Endothelial cell of umbilical vein (primary cell): ENCODE measurements around the gene SDCBP2.

Source experiments
- EZH2 ChIP-seq: IDR thresholded peaks from 2 replicates; pipeline ENCODE4 v1.6.1; 2012; ENCODE audit warnings: borderline replicate concordance, low read depth, mild to moderate bottlenecking, moderate library complexity, low read length, inconsistent platforms; ENCODE audit not compliant: severe bottlenecking
- FOS ChIP-seq: IDR thresholded peaks from 2 replicates; pipeline ENCODE4 v1.6.1; 2011; ENCODE audit warnings: mild to moderate bottlenecking, low read length, moderate library complexity, borderline replicate concordance; ENCODE audit not compliant: insufficient read depth
- POLR2A ChIP-seq: IDR thresholded peaks from 2 replicates; pipeline ENCODE4 v1.6.1; 2012; ENCODE audit warnings: low read depth, mild to moderate bottlenecking, control low read depth, low read length
- POLR2AphosphoS5 ChIP-seq: IDR thresholded peaks from 2 replicates; pipeline ENCODE4 v1.6.1; 2012; ENCODE audit warnings: low read depth, mild to moderate bottlenecking, control low read depth, low read length, moderate library complexity; ENCODE audit not compliant: insufficient read depth
- TF ChIP-seq, protein P1 (sequence below), 2 donors: IDR thresholded peaks; 1 replicate in 1 of 2; 2 replicates in 1 of 2; pipeline ENCODE4 v1.5.1; 2011; ENCODE audit warnings: low read length in 2 of 2, mild to moderate bottlenecking in 2 of 2, moderate library complexity in 2 of 2, control low read depth in 1 of 2, inconsistent platforms in 1 of 2, low read depth in 1 of 2; ENCODE audit not compliant: insufficient read depth in 1 of 2; ENCODE audit errors: extremely low read depth in 1 of 2
- TF ChIP-seq, protein P2 (sequence below): IDR thresholded peaks from 2 replicates; pipeline ENCODE4 v1.6.1; 2011; ENCODE audit not compliant: insufficient read depth, insufficient read length

DNA sequence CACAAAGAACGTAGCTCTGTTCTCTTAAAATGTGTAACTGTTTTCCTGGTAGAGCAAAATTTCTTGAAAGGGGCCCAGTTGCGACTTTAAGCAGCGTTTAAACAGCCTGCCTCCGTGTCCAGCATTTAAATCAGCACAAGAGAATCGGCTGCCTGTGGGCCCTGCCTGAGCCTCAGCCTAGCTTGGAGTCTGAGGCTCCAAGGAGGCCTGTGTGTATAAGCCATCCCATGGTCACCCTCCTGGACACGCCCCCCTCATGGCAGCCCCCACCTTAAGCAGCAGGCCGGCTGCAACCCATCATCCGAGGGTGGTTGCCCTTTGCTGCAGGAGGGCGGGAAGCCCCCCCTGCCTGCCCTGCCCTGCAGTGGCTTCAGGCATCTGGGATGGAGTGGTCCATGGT is 18.9 kb downstream of the SDCBP2 start:
- TF ChIP-seq POLR2A (no peak), POLR2AphosphoS5 (no peak), EZH2 (no peak), FOS (no peak)
- TF ChIP-seq, protein P1, sequence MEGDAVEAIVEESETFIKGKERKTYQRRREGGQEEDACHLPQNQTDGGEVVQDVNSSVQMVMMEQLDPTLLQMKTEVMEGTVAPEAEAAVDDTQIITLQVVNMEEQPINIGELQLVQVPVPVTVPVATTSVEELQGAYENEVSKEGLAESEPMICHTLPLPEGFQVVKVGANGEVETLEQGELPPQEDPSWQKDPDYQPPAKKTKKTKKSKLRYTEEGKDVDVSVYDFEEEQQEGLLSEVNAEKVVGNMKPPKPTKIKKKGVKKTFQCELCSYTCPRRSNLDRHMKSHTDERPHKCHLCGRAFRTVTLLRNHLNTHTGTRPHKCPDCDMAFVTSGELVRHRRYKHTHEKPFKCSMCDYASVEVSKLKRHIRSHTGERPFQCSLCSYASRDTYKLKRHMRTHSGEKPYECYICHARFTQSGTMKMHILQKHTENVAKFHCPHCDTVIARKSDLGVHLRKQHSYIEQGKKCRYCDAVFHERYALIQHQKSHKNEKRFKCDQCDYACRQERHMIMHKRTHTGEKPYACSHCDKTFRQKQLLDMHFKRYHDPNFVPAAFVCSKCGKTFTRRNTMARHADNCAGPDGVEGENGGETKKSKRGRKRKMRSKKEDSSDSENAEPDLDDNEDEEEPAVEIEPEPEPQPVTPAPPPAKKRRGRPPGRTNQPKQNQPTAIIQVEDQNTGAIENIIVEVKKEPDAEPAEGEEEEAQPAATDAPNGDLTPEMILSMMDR (IDR thresholded peaks at IDR 0.05; ENCODE audit: extremely low read depth in 1 of 2, insufficient read depth in 1 of 2, low read depth in 1 of 2, low read length in 2 of 2), result no peak
- TF ChIP-seq, protein P2, sequence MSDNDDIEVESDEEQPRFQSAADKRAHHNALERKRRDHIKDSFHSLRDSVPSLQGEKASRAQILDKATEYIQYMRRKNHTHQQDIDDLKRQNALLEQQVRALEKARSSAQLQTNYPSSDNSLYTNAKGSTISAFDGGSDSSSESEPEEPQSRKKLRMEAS, result no peak
